HG02981 (cell line): ENCODE results near the gene NOS1.

Experiments
- ATAC-seq: cut with Tn5 transposase; IDR thresholded peaks from one replicate; pipeline ENCODE4 v1.9.1; 2021; ENCODE audit warnings: mild to moderate bottlenecking, moderate library complexity; ENCODE audit not compliant: unreplicated experiment

The NOS1 gene

DNA sequence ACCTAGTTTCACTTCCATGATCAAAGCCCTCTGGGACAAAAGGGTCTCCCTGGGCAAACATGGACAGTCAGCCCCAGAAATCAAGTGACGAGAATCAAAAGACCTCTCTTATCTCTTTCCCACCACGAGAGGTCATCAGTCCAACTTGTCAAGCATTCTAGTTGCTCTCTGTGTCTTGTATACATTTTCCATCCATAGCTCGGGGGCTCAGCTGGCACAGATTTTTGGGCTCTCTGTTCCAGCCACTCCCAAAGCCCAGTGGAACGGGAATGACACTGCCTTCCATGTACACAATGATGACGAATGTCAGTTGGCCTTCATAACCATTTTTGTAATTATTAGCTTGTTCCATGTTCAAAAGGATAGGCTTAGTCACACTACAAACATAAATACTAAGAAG lies 29.7 kb downstream of the NOS1 start:
- no peak for ATAC-seq

DNA sequence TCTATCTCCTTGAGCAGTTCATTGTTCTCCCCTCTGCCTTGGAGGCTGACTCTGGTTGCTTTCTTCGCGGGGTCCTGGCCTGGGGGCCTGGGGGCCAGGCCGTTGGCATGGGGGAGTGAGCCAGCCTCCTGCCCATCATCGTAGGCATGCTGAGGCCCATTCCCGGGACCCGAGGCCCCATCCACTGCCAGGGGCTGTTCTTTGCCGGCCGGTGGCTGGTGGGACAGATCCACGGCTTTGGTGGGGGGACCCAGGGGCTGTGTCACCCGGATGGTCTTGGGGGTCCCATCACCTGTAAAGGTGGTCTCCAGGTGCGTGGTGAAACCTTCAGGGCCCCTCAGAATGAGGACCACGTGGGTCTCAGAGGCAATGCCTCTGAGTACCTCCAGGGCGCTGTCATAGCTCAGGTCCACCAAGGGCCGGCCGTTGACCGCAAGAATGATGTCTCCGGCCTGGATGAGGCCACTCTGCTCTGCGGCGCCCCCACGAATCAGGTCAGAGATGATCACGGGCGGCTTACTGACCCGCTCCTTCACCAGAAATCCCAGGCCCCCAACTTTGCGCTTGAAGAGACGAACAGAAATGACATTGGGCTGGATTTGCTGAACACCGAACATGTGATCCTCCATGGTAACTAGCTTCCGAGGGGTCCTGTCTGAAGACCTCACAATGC lies 30.8 kb downstream of the NOS1 start:
- no peak for ATAC-seq

DNA sequence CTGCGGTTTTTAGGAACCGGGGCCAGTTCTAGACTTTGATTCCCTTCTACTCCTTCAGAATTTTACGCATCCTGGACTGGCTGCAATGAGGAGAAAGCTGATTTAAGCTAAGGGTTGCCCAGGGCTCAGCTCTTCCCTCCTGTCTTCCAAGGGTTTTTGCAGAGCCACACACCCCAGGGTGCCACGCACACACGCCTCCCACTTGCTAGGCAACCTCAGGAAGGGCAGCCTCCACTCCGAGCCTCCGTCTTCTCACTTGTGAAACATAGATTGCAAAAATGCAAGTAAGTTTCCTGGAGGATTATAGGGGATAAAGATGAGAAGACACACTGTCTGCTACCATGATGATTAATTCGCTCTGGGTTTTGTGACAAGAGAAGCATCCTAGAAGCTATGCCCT lies 31.7 kb downstream of the NOS1 start:
- ATAC-seq = no peak

DNA sequence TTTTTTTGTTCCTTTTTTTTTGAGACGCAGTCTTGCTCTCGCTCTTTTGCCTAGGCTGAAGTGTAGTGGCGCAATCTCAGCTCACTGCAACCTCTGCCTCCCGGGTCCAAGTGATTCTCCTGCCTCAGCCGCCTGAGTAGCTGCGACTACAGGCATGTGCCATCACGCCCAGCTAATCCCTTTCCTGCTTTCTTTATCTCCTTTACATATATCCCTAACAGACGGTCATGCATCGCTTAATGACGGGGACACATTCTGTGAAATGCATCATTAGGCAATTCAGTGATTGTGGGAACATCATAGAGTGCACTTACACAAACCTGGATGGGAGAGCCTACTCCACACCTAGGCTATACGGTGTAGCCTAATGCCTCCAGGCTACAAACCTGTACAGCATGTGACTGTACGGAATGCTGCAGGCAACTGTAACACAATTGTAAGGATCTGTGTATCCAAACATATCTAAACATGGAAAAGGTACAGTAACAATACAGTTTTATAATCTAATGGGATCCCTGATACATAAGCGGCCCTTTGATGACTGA lies 32.8 kb downstream of the NOS1 start:
- no peak for ATAC-seq

DNA sequence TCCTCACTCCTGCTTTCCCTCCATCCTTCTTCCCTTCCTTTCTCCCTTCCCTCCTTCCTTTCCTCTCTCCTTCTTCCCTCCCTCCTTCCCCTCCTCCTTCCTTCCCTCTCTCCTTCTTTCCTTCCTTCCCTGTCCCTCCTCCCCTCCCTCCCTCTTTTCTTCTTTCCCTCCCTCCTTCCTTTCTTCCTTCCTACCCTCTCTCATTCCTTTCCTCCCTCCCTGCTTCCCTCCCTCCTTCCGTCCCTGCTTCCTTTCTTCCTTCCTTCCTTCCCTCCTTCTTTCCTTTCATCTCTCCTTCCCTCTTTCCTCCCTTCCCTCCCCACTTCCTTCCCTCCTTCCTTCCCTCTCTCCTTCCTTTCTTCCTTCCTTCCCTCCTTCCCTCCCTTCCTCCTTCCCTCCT lies 39.0 kb downstream of the NOS1 start:
- no peak for ATAC-seq

DNA sequence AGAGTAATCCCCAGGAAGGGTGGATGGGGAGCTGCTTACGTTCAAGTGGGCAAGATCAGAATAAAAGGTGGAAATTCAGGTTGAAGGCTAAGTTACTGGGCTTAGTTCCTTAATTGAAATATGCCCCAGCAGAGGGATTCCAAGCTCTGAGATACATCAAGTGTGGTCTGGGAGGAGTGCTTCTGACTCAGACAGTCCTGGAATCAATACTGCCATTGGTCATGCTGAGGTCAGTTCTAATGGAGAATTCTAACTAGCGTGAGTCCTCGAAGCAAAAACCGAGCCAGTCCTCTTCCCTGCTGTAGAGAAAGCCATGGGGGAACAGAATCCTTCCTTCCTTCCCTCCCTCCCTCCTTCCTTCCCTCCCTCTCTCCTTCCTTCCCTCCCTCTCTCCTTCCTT lies 39.9 kb downstream of the NOS1 start:
- ATAC-seq = no peak

DNA sequence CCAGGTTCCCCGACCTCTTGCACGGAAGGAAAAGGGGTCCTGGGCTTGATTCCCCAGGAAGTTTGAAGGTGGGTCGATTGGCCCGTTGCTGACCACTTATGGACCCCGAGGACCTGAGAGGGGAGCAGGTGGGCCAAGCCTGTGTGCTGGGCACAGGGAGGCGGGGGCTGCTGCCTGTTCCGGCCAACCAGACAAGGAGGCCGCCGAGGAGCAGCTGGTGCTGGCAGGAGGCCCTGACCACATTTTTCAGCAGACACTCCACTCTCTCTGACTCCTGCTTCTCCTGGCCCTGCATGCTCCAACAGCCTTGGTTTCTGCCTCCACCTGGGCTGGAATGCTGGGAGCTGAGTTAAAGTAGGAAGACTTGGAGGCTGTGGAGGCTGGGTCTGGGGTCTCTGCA lies 42.8 kb downstream of the NOS1 start:
- no peak for ATAC-seq

DNA sequence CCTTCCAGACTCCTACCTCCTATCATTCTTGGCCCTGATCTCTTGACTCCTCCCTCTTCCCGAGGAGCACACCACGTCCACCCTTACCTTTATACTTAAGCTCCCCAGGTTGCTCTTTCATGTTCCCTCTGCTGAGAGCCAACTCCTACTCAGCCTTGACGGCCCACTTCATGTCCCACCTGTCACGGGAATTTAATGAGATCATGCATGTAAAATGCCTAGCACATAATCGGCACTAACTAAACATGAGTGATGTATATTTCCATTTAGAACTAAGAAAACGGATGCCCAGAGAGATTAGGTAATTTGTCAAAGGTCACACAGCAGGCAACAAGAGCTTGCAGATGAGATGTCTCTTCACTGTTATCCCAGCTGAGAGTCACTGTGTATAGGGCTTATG lies 45.1 kb downstream of the NOS1 start:
- ATAC-seq = no peak

DNA sequence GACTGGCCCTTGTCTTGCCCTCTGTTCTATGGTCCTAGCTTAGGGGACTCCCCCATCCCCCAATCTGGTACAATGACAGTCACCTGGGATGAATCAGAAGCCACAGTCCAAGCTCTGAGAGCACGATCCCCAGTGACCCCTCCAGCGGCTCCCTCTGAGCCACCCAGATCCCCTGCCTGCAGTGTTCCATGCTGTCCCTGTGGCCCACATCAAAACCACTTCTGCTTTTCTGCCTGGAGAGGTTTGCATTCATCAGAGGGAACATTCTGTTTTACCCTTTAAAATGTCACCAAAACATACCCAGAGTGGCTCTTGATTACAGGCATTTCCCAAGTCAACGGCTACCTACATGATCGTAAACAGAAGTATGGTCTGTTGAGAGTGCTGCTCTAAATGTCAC lies 47.5 kb downstream of the NOS1 start:
- ATAC-seq = no peak

DNA sequence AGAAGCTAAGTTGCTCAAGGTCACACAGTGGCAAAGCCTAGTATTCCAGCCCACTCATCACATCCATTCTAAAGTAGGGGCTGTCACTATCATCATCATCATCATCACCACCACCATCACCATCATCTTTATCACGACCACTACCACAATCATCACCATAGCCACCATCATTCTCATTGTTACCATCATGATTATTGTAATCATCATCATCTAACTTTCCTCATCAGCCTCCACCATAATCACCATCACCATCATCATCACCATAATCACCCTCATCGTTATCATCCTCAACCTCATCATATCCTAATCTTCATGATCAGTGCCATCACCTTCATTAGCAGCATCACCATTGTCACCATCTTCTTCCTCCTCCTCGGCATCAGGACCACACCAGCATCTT lies 48.7 kb downstream of the NOS1 start:
- no peak for ATAC-seq

DNA sequence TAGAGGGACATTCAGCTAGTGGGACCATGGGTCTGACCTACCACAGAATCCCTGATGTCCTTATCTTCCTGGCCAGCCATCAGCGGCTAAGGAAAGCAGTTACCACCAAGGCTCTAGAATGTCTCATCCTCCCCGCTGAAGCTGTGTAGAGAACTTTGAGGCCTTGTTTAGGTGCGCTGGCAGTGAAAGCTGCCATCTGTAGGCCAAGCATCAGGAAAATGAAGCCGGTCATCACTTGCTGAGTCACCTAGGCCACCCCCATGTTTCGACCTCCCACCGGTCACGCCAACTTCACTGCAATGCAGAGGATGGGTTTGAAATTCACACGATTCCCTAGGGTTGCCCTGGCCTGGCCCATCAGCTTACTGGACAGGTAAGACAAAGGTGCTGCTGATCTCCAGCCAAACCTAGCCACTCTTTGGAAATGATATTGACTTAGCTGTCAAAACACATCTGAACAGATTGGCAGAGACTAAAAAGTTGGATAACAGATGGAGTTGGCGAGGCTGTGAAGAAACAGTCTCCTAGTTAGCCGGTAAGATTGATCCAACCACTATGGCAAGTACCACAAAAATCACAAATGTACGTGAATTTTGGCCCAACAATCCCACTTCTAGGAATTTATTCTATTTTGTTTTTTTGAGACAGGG lies 52.0 kb downstream of the NOS1 start:
- no peak for ATAC-seq

DNA sequence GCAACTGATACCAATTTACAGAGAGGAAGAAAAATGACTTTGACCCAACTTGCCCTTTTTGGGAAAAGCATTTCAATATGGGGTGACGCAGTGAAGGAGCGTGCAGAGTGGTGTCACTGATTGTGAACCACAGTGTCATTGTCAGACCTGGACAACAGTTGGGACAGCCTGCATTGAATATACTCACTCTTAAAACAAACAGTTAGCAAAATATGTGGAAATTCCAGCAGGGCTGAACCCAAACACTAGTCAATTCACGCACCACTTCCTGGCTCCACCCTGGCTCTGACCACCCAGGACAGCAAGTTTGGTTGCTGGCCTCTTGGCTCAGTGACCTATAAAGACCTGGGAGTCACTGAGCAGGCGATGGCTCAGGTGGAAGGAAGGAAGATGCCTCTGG lies 61.3 kb downstream of the NOS1 start:
- no peak for ATAC-seq

DNA sequence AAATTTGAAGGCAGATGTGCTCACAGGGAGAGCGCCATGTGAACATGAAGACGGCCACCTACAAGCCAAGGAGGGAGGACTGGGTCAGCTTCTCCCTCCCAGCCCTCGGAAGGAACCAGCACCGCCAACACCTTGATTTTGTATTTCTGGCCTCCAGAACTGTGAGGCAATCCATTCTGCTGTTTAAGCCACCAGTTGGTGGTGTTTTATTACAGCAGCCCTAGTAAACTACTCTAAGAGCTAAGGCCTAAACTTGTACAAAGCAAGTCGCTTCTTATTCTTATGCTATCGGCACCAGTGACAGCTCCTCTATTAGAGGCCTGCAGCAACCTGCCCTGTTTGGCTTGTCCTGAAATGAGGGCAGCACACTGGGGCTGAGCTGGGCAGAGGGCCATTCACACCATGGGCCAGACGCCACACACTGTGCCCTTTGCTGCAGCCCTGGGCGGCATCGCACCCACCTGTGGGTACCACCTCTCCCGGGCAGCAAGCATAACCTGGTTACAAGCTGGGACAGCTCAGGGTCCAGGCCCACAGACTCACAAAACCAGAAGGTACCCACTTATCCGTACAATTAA lies 62.7 kb downstream of the NOS1 start:
- no peak for ATAC-seq

DNA sequence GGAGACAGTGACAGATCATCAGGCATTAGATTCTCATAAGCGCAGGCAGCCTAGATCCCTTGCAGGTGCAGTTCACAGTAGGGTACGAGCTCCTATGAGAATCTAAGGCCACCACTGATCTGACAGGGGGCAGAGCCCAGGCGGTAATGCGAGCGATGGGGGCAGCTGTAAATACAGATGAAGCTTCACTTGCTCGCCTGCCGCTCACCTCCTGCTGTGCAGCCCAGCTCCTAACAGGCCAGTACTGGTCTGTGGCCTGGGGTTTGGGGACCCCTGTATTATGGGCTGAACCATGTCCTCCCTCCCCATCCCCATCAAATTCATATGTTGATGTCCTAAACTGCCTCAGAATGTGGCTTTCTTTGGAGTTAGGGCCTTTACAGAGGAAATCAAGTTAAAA lies 63.2 kb downstream of the NOS1 start:
- no peak for ATAC-seq

DNA sequence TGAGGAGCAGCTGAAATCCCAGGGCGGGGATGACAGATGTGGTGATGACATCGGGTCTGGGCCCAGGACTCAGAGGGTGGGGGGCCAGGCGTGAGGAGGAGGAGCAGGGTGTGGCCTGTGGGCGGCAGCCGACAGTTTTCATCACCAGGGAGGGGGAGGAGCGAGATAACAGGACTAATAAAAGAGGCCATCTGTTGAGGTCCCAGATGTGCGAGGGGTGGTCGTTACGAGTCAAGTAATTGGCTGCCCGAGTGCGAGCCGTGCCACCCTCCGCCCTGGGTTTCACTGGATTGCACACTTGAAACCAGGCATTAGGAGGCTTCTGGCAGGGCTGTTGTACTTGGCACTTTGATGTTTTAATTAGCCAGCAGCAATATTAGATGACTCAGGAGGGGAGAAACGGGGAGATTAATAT lies 67.2 kb downstream of the NOS1 start:
- ATAC-seq = no peak

DNA sequence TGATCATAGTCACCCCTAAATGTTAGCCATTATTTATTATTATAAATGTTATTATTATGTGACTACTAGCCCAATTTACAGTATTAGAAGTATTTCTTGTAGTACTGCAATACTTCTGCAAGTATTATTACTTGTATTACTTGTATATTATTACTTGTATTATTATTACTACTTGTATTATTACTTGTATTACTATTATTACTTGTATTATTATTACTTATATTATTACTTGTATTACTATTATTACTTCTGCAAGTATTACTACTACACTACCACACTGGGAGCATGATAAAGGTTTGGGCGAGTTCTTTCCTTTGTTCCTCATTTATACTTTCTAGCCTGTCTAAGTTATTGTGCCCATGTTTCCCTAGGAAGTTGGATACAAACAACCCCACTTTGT lies 67.9 kb downstream of the NOS1 start:
- ATAC-seq = no peak

DNA sequence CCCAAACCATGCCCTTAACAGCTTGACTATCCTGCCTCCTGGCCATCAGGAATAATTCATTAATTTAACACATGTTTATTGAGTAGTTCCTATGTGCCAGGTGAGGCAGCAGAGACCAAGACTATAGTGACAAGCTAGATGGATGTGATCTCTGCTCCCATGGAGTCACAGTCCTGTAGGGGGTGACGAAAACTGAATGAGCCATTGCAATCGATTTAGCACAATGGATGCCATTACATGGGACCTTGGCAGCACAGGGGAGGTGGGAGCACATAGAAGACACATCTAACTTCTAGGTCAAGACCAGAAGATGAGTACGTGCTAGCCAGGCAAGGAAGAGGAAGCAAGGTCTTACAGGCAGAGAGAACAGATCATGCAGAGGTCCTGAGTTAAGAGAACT lies 68.7 kb downstream of the NOS1 start:
- ATAC-seq = no peak

DNA sequence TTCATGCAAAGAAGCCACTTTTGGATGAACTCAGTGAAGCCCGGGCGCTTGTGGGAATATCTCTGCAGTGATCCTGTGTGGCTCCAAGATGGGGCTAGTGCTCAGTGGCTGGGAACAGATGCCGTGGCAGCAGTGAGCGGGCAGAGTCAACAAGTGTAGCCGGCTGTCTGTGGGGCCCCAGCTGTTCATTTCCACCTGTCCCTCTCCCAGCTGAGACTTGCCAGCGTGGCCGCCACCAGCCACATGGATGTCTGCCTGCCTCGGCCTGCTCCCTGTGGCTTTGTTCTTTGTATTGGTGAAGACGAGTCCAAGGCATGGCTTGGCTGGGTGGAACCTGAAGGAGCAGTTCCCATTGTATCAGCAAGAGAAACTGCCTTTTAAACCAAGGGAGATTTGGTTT lies 77.3 kb downstream of the NOS1 start:
- ATAC-seq = no peak

DNA sequence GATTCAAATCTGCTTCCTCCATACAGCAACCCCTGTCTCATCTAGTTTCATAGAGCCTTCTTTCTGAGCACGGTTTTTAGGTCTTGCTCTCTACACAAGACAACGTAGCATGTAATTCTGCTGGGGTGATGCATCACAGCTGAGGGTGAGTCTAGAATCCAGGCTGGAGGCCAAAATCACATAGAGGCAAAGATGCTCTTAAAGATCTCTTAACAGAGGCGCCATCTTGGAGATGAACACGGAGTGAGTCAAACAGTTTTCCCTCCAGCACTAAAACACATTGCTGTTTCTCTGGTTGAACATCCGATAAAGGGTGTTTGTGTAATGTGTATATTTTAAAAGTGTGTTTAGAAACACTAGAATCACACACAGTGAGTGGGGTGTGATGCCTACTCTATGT lies 78.9 kb downstream of the NOS1 start:
- no peak for ATAC-seq

DNA sequence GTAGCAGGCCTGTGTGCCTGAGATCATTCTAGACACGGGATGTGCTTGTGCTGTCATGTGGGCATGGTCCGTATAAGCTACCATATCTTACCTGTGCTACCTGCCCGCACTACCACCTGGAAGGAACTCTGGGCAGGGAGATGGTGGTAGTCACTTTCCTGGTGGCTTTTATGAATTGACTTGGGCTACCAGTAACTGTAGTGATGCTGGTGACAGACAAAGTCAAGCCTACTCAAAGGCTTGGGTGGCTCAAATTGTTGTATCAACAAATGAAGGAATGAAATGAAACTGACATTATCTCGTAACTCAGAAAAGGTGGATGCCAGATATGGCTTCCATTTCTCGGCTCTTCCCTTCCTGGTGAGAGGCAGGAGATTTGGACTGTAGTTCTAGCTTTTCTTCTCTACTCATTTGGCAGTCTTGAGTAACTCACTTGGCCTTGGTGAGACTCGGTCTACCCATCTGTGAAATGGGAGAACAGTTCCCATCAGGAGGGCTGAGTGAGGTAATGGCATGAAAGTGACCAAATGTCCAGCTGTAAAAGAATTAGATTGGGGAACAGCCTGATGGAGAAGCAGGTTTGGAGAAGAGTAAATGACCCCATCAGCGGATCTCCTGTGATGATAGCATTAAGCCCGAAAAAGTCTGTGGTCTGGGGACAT lies 81.3 kb downstream of the NOS1 start:
- ATAC-seq = no peak

DNA sequence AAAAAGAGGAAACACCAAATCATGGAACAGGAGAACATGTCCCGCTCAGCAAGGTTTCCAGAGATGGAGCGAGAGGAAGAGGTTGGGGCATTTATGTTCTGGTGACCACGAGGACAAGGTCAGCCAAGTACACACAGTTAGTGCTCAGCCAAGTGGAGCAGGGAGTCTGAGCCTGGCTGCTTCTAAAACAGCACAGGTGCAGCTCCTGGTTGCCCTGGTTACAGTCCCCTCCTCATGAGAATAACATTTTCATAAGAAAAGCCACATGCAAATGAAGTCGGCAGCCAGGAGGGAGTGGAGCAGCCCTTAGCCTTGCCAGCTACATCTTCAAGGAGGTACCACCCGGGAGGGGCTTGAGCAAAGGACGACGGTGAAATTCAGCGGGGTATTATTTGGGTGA lies 81.8 kb downstream of the NOS1 start:
- ATAC-seq = no peak

DNA sequence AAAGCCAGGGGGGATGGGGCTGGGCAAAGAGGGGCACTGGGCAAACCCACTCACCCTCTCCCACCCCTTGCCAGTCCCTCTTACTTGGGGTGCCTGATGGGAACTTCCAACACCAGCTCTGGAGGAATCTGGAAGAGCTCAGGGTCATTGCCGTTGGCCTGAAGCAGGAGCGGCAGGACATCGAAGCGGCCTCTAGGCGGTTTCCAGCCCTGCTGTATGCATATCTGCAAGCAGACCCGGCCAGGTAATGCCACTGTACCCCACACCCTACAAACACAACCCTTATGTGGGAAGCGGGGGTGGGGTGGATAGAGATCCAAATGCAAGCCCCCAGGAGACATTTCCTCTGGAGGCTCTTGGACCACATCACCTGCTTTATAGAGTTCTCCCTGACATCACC lies 83.6 kb downstream of the NOS1 start:
- ATAC-seq = no peak
